Measurements from ENCODE around the gene RAB21.
"Not testable (repeated sequence)": the region's sequence is repeated elsewhere in the genome, so short reads cannot be mapped to it uniquely, and the experiment has no call there.

Gene RAB21

DNA sequence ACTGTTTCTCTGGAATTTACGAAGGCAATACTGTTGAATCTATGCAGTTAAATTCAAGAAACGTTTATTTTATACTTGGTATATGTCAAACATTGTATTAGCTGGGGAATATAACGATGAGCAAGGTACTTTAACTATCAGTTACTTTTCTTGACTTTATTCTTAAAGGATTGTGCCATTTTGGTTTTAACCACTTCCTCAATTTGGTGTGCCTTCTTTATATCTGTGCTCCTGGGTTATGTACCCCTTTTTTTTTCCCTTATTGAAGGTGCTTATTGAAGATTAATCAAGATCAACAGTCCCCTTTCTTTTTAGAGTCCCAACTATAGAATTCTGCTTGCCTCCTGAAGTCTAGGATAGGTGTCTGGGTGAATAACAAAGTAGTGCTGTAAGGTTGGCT, 5.8 kb downstream of the RAB21 start:
- peaks cover 49% of the 10 kb centered on the region; the same call in 1 of the 2 replicates for H4K20me1 ChIP-seq (ENCODE audit: insufficient read depth, low read length)
- H3K4me3 ChIP-seq (ENCODE audit: low read depth in 1 of 2, low read length in 2 of 2) = no peak overlapping the region
- no peak overlapping the region for H3K27ac ChIP-seq (ENCODE audit: low read length)
- ATAC-seq (ENCODE audit: insufficient read depth, low read depth) (no peak), DNase-seq (no peak)
- peaks cover 31% of the 10 kb centered on the region for H3K4me1 ChIP-seq (ENCODE audit: insufficient read depth, low read length)
- no peaks in the 10 kb centered on the region for H3K27me3 ChIP-seq (ENCODE audit: insufficient read depth, low read length, poor library complexity)
- H3K79me2 ChIP-seq (ENCODE audit: insufficient read depth, low read length) = peaks cover 97% of the 10 kb centered on the region
- H3K4me2 ChIP-seq (ENCODE audit: insufficient read depth, low read length) = no peak overlapping the region
- H3K9me3 ChIP-seq (ENCODE audit: insufficient read depth, low read length, severe bottlenecking) = no peaks in the 10 kb centered on the region
- no peak overlapping the region for H2AFZ ChIP-seq (ENCODE audit: low read depth, low read length)
- TF ChIP-seq, protein P1, sequence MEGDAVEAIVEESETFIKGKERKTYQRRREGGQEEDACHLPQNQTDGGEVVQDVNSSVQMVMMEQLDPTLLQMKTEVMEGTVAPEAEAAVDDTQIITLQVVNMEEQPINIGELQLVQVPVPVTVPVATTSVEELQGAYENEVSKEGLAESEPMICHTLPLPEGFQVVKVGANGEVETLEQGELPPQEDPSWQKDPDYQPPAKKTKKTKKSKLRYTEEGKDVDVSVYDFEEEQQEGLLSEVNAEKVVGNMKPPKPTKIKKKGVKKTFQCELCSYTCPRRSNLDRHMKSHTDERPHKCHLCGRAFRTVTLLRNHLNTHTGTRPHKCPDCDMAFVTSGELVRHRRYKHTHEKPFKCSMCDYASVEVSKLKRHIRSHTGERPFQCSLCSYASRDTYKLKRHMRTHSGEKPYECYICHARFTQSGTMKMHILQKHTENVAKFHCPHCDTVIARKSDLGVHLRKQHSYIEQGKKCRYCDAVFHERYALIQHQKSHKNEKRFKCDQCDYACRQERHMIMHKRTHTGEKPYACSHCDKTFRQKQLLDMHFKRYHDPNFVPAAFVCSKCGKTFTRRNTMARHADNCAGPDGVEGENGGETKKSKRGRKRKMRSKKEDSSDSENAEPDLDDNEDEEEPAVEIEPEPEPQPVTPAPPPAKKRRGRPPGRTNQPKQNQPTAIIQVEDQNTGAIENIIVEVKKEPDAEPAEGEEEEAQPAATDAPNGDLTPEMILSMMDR (IDR thresholded peaks at IDR 0.05; ENCODE audit: borderline replicate concordance, extremely low read depth, low read length, poor library complexity, severe bottlenecking) = no peak
- no peak for TF ChIP-seq EZH2 (IDR thresholded peaks at IDR 0.05; ENCODE audit: borderline replicate concordance, low read depth, low read length, severe bottlenecking)
- peaks cover 19% of the 10 kb centered on the region for H3K36me3 ChIP-seq (ENCODE audit: insufficient read depth, low read length)
- no peak overlapping the region for H3K9ac ChIP-seq (ENCODE audit: low read depth, low read length)

GRCh38 chr12:71761354-71761753, 6.7 kb downstream of the RAB21 start:
- not testable (repeated sequence) for H3K27me3 ChIP-seq (ENCODE audit: insufficient read depth, low read length, poor library complexity); H3K9me3 ChIP-seq (ENCODE audit: insufficient read depth, low read length, severe bottlenecking); H3K9ac ChIP-seq (ENCODE audit: low read depth, low read length); H3K4me3 ChIP-seq (ENCODE audit: low read depth in 1 of 2, low read length in 2 of 2); ATAC-seq (ENCODE audit: insufficient read depth, low read depth); H3K27ac ChIP-seq (ENCODE audit: low read length); DNase-seq; H3K4me2 ChIP-seq (ENCODE audit: insufficient read depth, low read length); H2AFZ ChIP-seq (ENCODE audit: low read depth, low read length)
- peaks cover 22% of the 10 kb centered on the region for H3K4me1 ChIP-seq (ENCODE audit: insufficient read depth, low read length)
- peaks cover 97% of the 10 kb centered on the region for H3K79me2 ChIP-seq (ENCODE audit: insufficient read depth, low read length)
- H3K36me3 ChIP-seq (ENCODE audit: insufficient read depth, low read length) = peaks cover 19% of the 10 kb centered on the region
- peaks cover 45% of the 10 kb centered on the region; the same call in 1 of the 2 replicates for H4K20me1 ChIP-seq (ENCODE audit: insufficient read depth, low read length)

GRCh38 chr12:71763677-71764379, 9.2 kb downstream of the RAB21 start:
- Histone ChIP-seq H3K36me3 (ENCODE audit: insufficient read depth, low read length) (peaks cover 4% of the 10 kb centered on the region; the same call in 1 of the 2 replicates), H4K20me1 (ENCODE audit: insufficient read depth, low read length) (peaks cover 42% of the 10 kb centered on the region; the same call in 1 of the 2 replicates), H3K79me2 (ENCODE audit: insufficient read depth, low read length) (peaks cover 97% of the 10 kb centered on the region), H3K4me2 (ENCODE audit: insufficient read depth, low read length) (no peak overlapping the region), H3K9me3 (ENCODE audit: insufficient read depth, low read length, severe bottlenecking) (no peaks in the 10 kb centered on the region), H3K4me3 (ENCODE audit: low read depth in 1 of 2, low read length in 2 of 2) (no peak overlapping the region), H2AFZ (ENCODE audit: low read depth, low read length) (no peak overlapping the region), H3K27ac (ENCODE audit: low read length) (no peak overlapping the region), H3K27me3 (ENCODE audit: insufficient read depth, low read length, poor library complexity) (no peaks in the 10 kb centered on the region), H3K9ac (ENCODE audit: low read depth, low read length) (no peak overlapping the region), H3K4me1 (ENCODE audit: insufficient read depth, low read length) (peaks cover 7% of the 10 kb centered on the region)
- DNase-seq (no peak), ATAC-seq (ENCODE audit: insufficient read depth, low read depth) (no peak)
- TF ChIP-seq, protein P1 (IDR thresholded peaks at IDR 0.05; ENCODE audit: borderline replicate concordance, extremely low read depth, low read length, poor library complexity, severe bottlenecking) = no peak
- no peak for TF ChIP-seq EZH2 (IDR thresholded peaks at IDR 0.05; ENCODE audit: borderline replicate concordance, low read depth, low read length, severe bottlenecking)

DNA sequence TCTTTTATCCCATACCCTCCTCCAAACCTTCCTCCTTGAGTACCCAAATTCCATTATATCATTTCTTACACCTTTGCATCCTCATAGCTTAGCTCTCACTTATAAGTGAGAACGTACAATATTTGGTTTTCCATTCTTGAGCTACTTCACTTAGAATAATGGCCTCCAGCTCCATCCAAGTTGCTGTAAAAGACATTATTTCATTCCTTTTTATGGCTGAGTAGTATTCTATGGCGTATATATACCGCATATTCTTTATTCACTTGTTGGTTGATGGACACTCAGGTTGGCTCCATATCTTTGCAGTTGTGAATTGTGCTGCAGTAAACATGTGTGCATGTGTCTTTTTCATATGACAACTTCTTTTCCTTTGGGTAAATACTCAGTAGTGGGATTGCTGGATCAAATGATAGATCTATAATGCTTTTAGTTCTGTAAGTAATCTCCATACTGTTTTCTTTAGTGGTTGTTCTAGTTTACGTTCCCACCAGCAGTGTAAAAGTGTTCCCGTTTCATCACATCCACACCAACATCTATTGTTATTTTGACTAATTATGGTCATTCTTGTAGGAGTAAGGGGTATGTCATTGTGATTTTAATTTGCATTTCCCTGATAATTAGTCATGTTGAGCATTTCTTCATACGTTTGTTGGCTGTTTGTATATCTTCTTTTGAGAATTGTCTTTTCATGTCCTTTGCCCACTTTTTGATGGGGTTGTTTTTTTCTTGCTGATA, 10.1 kb downstream of the RAB21 start:
- H3K79me2 ChIP-seq (ENCODE audit: insufficient read depth, low read length) = peaks cover 97% of the 10 kb centered on the region
- H3K36me3 ChIP-seq (ENCODE audit: insufficient read depth, low read length) = no peaks in the 10 kb centered on the region
- H4K20me1 ChIP-seq (ENCODE audit: insufficient read depth, low read length) = peaks cover 38% of the 10 kb centered on the region; the same call in 1 of the 2 replicates
- no peaks in the 10 kb centered on the region for H3K4me1 ChIP-seq (ENCODE audit: insufficient read depth, low read length)
- no peak overlapping the region for H3K4me2 ChIP-seq (ENCODE audit: insufficient read depth, low read length)
- H3K4me3 ChIP-seq (ENCODE audit: low read depth in 1 of 2, low read length in 2 of 2) = no peak overlapping the region
- TF ChIP-seq, protein P1 (IDR thresholded peaks at IDR 0.05; ENCODE audit: borderline replicate concordance, extremely low read depth, low read length, poor library complexity, severe bottlenecking) = no peak
- no peak for TF ChIP-seq EZH2 (IDR thresholded peaks at IDR 0.05; ENCODE audit: borderline replicate concordance, low read depth, low read length, severe bottlenecking)
- H2AFZ ChIP-seq (ENCODE audit: low read depth, low read length) = no peak overlapping the region
- no peak overlapping the region for H3K9ac ChIP-seq (ENCODE audit: low read depth, low read length)
- H3K27ac ChIP-seq (ENCODE audit: low read length) = no peak overlapping the region
- H3K27me3 ChIP-seq (ENCODE audit: insufficient read depth, low read length, poor library complexity) = no peaks in the 10 kb centered on the region
- no peak for DNase-seq
- no peak for ATAC-seq (ENCODE audit: insufficient read depth, low read depth)
- H3K9me3 ChIP-seq (ENCODE audit: insufficient read depth, low read length, severe bottlenecking) = no peaks in the 10 kb centered on the region
